ENCODE data around the gene ABCB10. TPM values are rescaled to one million over a fixed set of nuclear protein-coding genes. Genes with fewer than 3 reads are reported as not detected.

The ABCB10 gene
- total RNA-seq, 1 experiment from 2014 or later = 19.2 TPM

GRCh38 chr1:229535230-229535629, 23.3 kb downstream of the ABCB10 start:
- ATAC-seq (no peak), DNase-seq (ENCODE audit: low read depth, low spot score) (no peak)
- Histone ChIP-seq H3K4me3 (ENCODE audit: low read depth in 2 of 2, low read length in 2 of 2) (no peak overlapping the region), H3K4me1 (ENCODE audit: control insufficient read depth, insufficient read depth, low read length) (no peaks in the 10 kb centered on the region), H3K27ac (ENCODE audit: low read length) (no peak overlapping the region), H3K9me3 (ENCODE audit: control insufficient read depth, insufficient read depth, low read depth, low read length) (no peaks in the 10 kb centered on the region), H3K27me3 (ENCODE audit: control insufficient read depth, insufficient read depth, low read length) (no peaks in the 10 kb centered on the region), H3K36me3 (ENCODE audit: control insufficient read depth, insufficient read depth, low read length) (peaks cover 2% of the 10 kb centered on the region; the same call in 1 of the 2 replicates)
- TF ChIP-seq TCF7L2 (IDR thresholded peaks at IDR 0.05; ENCODE audit: low read depth, low read length) = no peak
- no peak for TF ChIP-seq CTCF (IDR thresholded peaks at IDR 0.05)
- no peak for TF ChIP-seq REST (IDR thresholded peaks at IDR 0.05; ENCODE audit: insufficient read depth in 1 of 2, low read depth in 2 of 2, low read length in 1 of 2)
- no peak for TF ChIP-seq SIN3A (IDR thresholded peaks at IDR 0.05; ENCODE audit: borderline replicate concordance, insufficient read depth, low read depth, low read length)
- no peak for TF ChIP-seq POLR2AphosphoS5 (IDR thresholded peaks at IDR 0.05; ENCODE audit: low read depth, low read length)
- in situ Hi-C loops (cut with HindIII; ENCODE audit: low pct_unique_long_range_greater_than_20kb, low sequenced_read_pairs) = no loop called here
- intact Hi-C loops (cut with micrococcal nuclease; ENCODE audit: unreplicated experiment) = no loop called here
- ChIA-PET CTCF (interaction anchor here (0.6 kb wide), 2 partner anchors 11 to 45 kb away, joined by 3 read pairs; no protein-coding TSS in a partner anchor), POLR2A (no interaction called here)
- no TSS peak for BruUV-seq (replicated peaks)

- no peaks in the 10 kb centered on the region for H3K9me3 ChIP-seq (ENCODE audit: control insufficient read depth, insufficient read depth, low read depth, low read length)
- TF ChIP-seq CTCF (IDR thresholded peaks at IDR 0.05) (no peak), REST (IDR thresholded peaks at IDR 0.05; ENCODE audit: insufficient read depth in 1 of 2, low read depth in 2 of 2, low read length in 1 of 2) (no peak), SIN3A (IDR thresholded peaks at IDR 0.05; ENCODE audit: borderline replicate concordance, insufficient read depth, low read depth, low read length) (no peak), TCF7L2 (IDR thresholded peaks at IDR 0.05; ENCODE audit: low read depth, low read length) (no peak), POLR2AphosphoS5 (IDR thresholded peaks at IDR 0.05; ENCODE audit: low read depth, low read length) (no peak)
- no peaks in the 10 kb centered on the region for H3K4me1 ChIP-seq (ENCODE audit: control insufficient read depth, insufficient read depth, low read length)
- no peak overlapping the region for H3K27ac ChIP-seq (ENCODE audit: low read length)
- ATAC-seq (no peak), DNase-seq (ENCODE audit: low read depth, low spot score) (no peak)
- ChIA-PET POLR2A (interaction anchor here (0.7 kb wide), 1 partner anchor 26 kb away, joined by 8 read pairs; no protein-coding TSS in a partner anchor), CTCF (no interaction called here)
- in situ Hi-C loops (cut with HindIII; ENCODE audit: low pct_unique_long_range_greater_than_20kb, low sequenced_read_pairs) (no loop called here), intact Hi-C loops (cut with micrococcal nuclease; ENCODE audit: unreplicated experiment) (no loop called here)
- BruUV-seq (replicated peaks) = no TSS peak
- no peak overlapping the region for H3K4me3 ChIP-seq (ENCODE audit: low read depth in 2 of 2, low read length in 2 of 2)
- H3K27me3 ChIP-seq (ENCODE audit: control insufficient read depth, insufficient read depth, low read length) = no peaks in the 10 kb centered on the region
- 0 out of 2 replicates have a peak, but pooled peaks cover 3% of the 10 kb centered on the region for H3K36me3 ChIP-seq (ENCODE audit: control insufficient read depth, insufficient read depth, low read length)
Observed at GRCh38 chr1:229531326-229531725, 27.2 kb downstream of the ABCB10 start.
